GM18873 (cell line): ENCODE measurements around the gene PTPRM.

Experiments used
- ATAC-seq: cut with Tn5 transposase; IDR thresholded peaks from one replicate; pipeline ENCODE4 v1.9.1; 2021; ENCODE audit warnings: mild to moderate bottlenecking, moderate library complexity, moderate number of reproducible peaks; ENCODE audit not compliant: unreplicated experiment, low FRiP score

The PTPRM gene

DNA sequence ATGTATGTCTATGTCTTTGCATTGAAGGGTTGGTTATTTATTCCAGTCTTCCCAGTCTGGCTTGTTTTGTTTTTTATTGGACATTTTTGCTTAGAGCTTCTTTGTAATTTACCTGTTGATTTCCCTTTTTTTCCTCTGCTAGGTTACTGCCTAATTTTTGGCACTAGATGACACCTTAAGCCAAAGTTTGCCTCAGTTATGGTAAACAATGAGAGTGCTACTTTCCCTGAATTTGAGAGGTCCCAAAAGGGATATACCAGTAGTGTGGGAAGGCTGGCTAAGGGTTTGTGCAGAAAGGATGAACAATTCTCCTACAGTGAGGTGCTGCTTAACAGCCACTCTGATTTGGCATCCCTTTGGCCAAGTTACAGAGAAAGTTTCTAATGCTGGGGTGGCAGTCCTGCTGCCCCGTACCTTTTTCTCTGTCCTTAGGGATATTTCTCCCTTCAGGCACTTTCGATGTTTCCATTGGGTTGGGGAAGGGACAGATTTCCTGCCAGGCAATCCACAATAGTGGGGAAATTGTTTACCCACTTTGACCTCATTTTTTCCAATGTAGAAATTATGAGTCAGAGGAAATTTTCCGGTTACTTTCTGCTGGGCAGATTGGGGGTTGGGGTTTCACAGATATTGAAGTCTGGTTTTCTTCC lies 354.9 kb downstream of the PTPRM start:
- no peak for ATAC-seq

- no peak for ATAC-seq
These were observed 356.0 kb downstream of the PTPRM start for GRCh38 chr18:7923105-7923504.

- ATAC-seq, result no peak
These were observed 357.5 kb downstream of the PTPRM start for GRCh38 chr18:7924616-7925015.

- no peak for ATAC-seq
These were observed 359.4 kb downstream of the PTPRM start for GRCh38 chr18:7926526-7926925.

GRCh38 chr18:7927119-7927518 lies 360.0 kb downstream of the PTPRM start:
- no peak for ATAC-seq

DNA sequence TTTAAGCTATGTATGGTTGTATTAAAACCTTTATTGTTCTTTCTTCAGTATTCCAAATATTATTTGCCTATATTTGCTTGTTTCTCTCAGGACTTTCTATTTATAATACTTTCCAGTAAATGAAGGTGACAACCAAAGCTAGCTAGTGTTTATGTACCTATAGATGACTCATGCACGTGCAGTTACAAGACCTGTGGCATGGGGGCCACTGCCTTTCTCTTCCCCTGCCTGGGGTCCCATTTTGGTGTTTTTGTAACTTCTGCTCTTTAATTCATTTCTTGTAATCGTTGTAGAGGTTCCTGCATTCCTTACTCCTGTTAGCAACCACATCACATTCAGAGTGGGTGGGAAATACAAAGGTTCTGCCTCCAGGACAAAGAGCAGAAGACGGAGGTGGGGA lies 364.6 kb downstream of the PTPRM start:
- no peak for ATAC-seq

DNA sequence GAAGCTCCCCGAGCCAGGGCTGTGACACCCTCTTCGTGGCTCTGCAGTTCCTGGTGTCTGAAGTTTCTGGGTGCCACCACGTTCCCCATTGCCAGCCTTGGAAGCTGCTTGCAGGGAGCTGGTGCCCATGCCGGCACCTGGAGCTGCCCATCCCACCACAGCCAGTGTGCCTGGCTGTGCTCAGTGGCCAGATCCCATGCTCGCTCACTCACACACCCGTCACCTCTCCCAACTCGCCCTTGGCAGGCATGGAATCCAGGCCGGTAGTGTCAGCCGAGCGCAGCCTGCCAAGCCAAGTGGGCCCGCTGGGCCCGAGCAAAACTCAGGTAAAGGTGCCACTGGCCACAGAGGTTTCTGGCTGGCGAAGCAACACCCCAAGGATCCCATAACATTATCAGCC lies 370.2 kb downstream of the PTPRM start:
- ATAC-seq, result no peak

- no peak for ATAC-seq
These were observed 372.4 kb downstream of the PTPRM start for GRCh38 chr18:7939521-7939920.

- no peak for ATAC-seq
These were observed 373.3 kb downstream of the PTPRM start for GRCh38 chr18:7940379-7940778.

GRCh38 chr18:7940971-7941370 lies 373.9 kb downstream of the PTPRM start:
- ATAC-seq, result no peak

GRCh38 chr18:7941533-7941932 lies 374.4 kb downstream of the PTPRM start:
- ATAC-seq, result no peak

- ATAC-seq, result no peak
These were observed 378.8 kb downstream of the PTPRM start for GRCh38 chr18:7945882-7946281.

GRCh38 chr18:7946734-7947377 lies 379.7 kb downstream of the PTPRM start:
- no peak for ATAC-seq

- no peak for ATAC-seq
These were observed 383.4 kb downstream of the PTPRM start for GRCh38 chr18:7950380-7951136.

DNA sequence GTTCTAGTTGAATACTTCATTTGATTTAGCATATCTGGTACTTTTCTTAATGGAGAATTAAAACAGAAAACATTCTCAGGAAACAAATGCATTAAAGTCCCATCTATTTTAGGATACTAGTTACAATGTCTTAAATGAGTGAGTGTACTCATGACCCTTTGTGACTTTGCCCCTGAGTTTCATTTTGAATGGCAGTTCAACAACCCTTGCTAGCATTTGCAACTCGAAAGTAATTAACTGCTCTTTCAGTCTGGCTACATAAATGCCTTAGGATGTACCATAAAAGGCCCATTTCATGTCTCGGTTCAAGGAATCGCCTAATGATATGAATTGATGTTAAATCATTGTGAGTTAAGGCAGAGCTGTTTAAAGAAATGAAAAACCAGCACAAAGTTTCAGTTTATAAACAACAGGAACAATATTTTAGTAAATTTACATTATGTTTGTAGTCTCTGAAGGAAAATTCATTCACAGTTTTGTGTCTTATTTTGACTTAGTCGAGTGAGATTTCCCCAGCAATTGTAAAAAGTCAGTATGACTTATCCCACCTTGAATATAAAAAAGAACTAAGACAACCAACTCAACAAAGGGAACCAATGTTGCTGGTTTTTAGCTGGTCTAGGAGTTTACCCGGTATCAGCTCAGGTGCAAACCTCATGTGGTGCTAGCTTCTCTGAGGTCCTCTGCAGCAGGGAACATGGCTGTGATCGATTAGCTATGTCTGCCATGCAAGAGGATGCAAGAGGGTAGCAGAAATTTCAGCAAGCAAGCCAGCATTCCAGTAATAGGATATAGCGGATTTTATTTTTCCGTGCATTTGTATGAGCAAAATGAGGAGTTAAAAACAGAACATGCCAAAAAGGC lies 386.2 kb downstream of the PTPRM start:
- ATAC-seq, result peak; percentile 79

- ATAC-seq, result no peak
These were observed 387.1 kb downstream of the PTPRM start for GRCh38 chr18:7954238-7954637.

GRCh38 chr18:7955175-7955574 lies 388.1 kb downstream of the PTPRM start:
- ATAC-seq, result no peak

- ATAC-seq, result no peak
These were observed 390.2 kb downstream of the PTPRM start for GRCh38 chr18:7957297-7957696.

DNA sequence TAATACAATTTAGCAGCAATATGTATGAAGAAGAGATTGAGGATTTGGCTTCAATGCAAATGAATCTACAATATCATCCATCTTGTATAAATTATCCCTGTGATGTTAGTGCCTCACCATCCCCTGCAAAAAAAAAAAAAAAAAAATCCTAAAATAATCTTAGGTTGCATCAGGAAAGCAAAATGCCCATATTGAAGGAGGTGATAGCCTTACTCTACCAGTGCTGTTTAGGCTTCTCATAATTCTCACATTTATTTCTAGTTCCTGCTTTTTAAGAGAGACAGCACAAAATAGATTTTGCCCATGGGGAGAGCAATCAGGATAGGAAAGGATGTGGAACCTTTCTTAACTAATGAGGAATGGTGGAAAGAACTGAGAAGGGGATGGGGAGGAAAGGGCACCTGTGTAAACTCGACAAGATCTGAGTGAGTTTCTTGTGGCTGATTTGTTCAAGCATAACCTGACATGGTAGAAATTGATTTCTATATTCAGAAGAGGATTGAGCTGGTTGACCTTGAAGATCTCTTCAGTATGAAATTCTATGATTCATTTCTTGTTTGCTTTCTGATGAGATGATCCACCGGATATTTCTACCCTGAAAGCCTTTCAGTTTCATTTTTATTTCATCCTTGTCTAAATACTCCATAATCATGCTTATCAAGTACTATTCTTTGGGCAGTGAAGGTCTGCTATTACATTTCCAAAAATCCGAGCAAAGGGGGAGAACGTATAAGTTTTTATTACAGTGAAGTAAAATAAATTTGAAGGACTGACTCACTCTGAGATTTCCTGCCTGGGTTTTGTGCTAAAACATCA lies 391.2 kb downstream of the PTPRM start:
- no peak for ATAC-seq

DNA sequence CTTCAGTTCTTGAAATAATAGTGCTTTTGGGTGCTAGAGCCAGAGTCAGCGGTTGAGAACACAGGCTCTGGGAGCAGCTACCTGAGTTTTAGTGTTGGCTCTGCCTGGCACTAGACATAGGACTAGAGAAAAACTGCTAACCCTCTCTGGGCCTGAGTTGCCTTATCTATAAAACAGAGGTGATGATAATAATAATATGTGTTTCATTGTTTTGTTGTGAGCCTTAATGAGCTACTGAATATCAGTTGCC lies 391.7 kb downstream of the PTPRM start:
- ATAC-seq, result no peak
